ENCODE results near the gene OR6C65. TPM values are rescaled to one million over a fixed set of nuclear protein-coding genes. Genes with fewer than 3 reads are reported as not detected.

The OR6C65 gene
- total RNA-seq, 1 donor from 2014 or later, result not detected

GRCh38 chr12:55445357-55445756, 45.0 kb downstream of the OR6C65 start:
- Mint-ChIP-seq H3K9me3 (peaks cover 16% of the 10 kb centered on the region), H3K4me3 (no peak overlapping the region), H3K4me1 (no peaks in the 10 kb centered on the region), H3K27me3 (ENCODE audit: low read depth) (peaks cover 8% of the 10 kb centered on the region), H3K27ac (no peak overlapping the region), H3K36me3 (no peaks in the 10 kb centered on the region)
- no peak for TF ChIP-seq CTCF (IDR thresholded peaks at IDR 0.05; ENCODE audit: unreplicated experiment)
- no peak for DNase-seq (ENCODE audit: low spot score in 2 of 2, unreplicated experiment in 2 of 2)

GRCh38 chr12:55446326-55446725, 46.0 kb downstream of the OR6C65 start:
- Mint-ChIP-seq H3K9me3 (peaks cover 8% of the 10 kb centered on the region), H3K4me1 (no peaks in the 10 kb centered on the region), H3K36me3 (no peaks in the 10 kb centered on the region), H3K4me3 (no peak overlapping the region), H3K27ac (no peak overlapping the region), H3K27me3 (ENCODE audit: low read depth) (peaks cover 9% of the 10 kb centered on the region)
- no peak for DNase-seq (ENCODE audit: low spot score in 2 of 2, unreplicated experiment in 2 of 2)
- TF ChIP-seq CTCF (IDR thresholded peaks at IDR 0.05; ENCODE audit: unreplicated experiment), result no peak

- no peak for DNase-seq (ENCODE audit: low spot score in 2 of 2, unreplicated experiment in 2 of 2)
- Mint-ChIP-seq H3K9me3 (no peaks in the 10 kb centered on the region), H3K4me1 (no peaks in the 10 kb centered on the region), H3K27me3 (ENCODE audit: low read depth) (peaks cover 16% of the 10 kb centered on the region), H3K36me3 (no peaks in the 10 kb centered on the region), H3K4me3 (no peak overlapping the region), H3K27ac (no peak overlapping the region)
- TF ChIP-seq CTCF (IDR thresholded peaks at IDR 0.05; ENCODE audit: unreplicated experiment), result no peak
Measured at GRCh38 chr12:55448825-55449224, 48.5 kb downstream of the OR6C65 start.

Other genes with a start within 250 kb of the OR6C65 start
- not detected in 3 replicates for gene OR10A7, start 179.5 kb upstream of the OR6C65 start, total RNA-seq
- not detected in 3 replicates for gene OR6C74, start 155.9 kb upstream of the OR6C65 start, total RNA-seq
- not detected in 3 replicates for gene OR6C6, start 104.0 kb upstream of the OR6C65 start, total RNA-seq
- not detected in 3 replicates for gene OR6C1, start 86.2 kb upstream of the OR6C65 start, total RNA-seq
- not detected in 3 replicates for gene OR6C3, start 69.8 kb upstream of the OR6C65 start, total RNA-seq
- not detected in 3 replicates for gene OR6C75, start 37.6 kb upstream of the OR6C65 start, total RNA-seq
- gene OR6C76, start 25.7 kb downstream of the OR6C65 start, total RNA-seq, result not detected in 3 replicates
- gene OR6C2, start 43.5 kb downstream of the OR6C65 start, total RNA-seq, result not detected in 3 replicates
- gene OR6C70, start 69.6 kb downstream of the OR6C65 start, total RNA-seq, result not detected in 3 replicates
- not detected in 3 replicates for gene OR6C68, start 91.8 kb downstream of the OR6C65 start, total RNA-seq
- gene OR6C4, start 149.1 kb downstream of the OR6C65 start, total RNA-seq, result not detected in 3 replicates
- gene OR2AP1, start 171.9 kb downstream of the OR6C65 start, total RNA-seq, result 0.13 to 0.29 TPM (median 0.22 TPM) in 3 replicates
- gene OR10P1, start 236.4 kb downstream of the OR6C65 start, total RNA-seq, result not detected in 3 replicates

Measured in mesothelial cell of epicardium (in vitro differentiated cells).